Lower leg skin (tissue), 4 donors: Measurements from ENCODE around the gene MX2. TPM values are rescaled to one million over a fixed set of nuclear protein-coding genes. Genes with fewer than 3 reads are reported as not detected.

Experiments used
- DNase-seq, 2 donors: peaks; one replicate each; pipeline ENCODE4 v3.0.0-alpha.2; 2019; ENCODE audit warnings: low spot score in 2 of 2
- H3K4me3 ChIP-seq: fragments of 200-600 bp; sonication (generic); 2 replicates; pipeline ENCODE4 v1.5.1; 2017; ENCODE audit warnings: mild to moderate bottlenecking, low read depth; ENCODE audit not compliant: poor library complexity, severe bottlenecking
- CTCF ChIP-seq, 3 donors: fragments of 450-650 bp; IDR thresholded peaks; one replicate each; pipeline ENCODE4 v1.5.1; 2016; ENCODE audit warnings: antibody characterized with exemption in 3 of 3, mild to moderate bottlenecking in 3 of 3, moderate library complexity in 2 of 3
- POLR2A ChIP-seq, 2 donors: fragments of 450-650 bp; IDR thresholded peaks; one replicate each; pipeline ENCODE4 v1.6.1; 2016 to 2017; ENCODE audit warnings: antibody characterized with exemption in 2 of 2, mild to moderate bottlenecking in 1 of 2, moderate library complexity in 1 of 2
- WGBS, 2 donors: methylation state at CpG; one replicate each; pipeline ENCODE4 v1.1.5; 2018; 5-methylcytosine and 5-hydroxymethylcytosine counted together
- intact Hi-C: fragments of 100-400 bp; cut with DNase I; formaldehyde crosslinking; loops from one replicate; pipeline ENCODE4 v1.15.0; 2023; ENCODE audit warnings: low total_unique reads
- total RNA-seq, 4 donors: library from RNA; depleted of rRNA; stranded (reverse); fragments of >200 nt; gene quantifications; one replicate each; pipeline ENCODE4 v1.1.0, GENCODE V29; 2016

MX2 gene
- total RNA-seq, 4 donors from 2014 or later = 1.9 to 10.3 (median 6.0) TPM

- TF ChIP-seq CTCF (IDR thresholded peaks at IDR 0.05) (no peak), POLR2A (IDR thresholded peaks at IDR 0.05) (no peak)
- intact Hi-C loops = no loop called here
- H3K4me3 ChIP-seq = no peak overlapping the region
- peak in 1 of 2 donors; percentile 84 for DNase-seq
- 86 to 87% methylated on average over 13 of the region's 13 CpGs for WGBS, 2 donors
Observed at GRCh38 chr21:41438425-41439113, 76.7 kb downstream of the MX2 start.

GRCh38 chr21:41439248-41439647, 77.4 kb downstream of the MX2 start:
- TF ChIP-seq POLR2A (IDR thresholded peaks at IDR 0.05) (no peak), CTCF (IDR thresholded peaks at IDR 0.05) (no peak)
- no peak for DNase-seq
- H3K4me3 ChIP-seq = no peak overlapping the region
- 73 to 79% methylated on average over 4 of the region's 4 CpGs for WGBS, 2 donors
- intact Hi-C loops = no loop called here

GRCh38 chr21:41441546-41441945, 79.7 kb downstream of the MX2 start:
- peak in 1 of 2 donors; percentile 77 for DNase-seq
- TF ChIP-seq CTCF (IDR thresholded peaks at IDR 0.05) = no peak
- no peak for TF ChIP-seq POLR2A (IDR thresholded peaks at IDR 0.05)
- no peak overlapping the region for H3K4me3 ChIP-seq
- intact Hi-C loops = no loop called here
- 92 to 96% methylated on average over 14 of the region's 14 CpGs for WGBS, 2 donors

GRCh38 chr21:41442481-41443186, 80.8 kb downstream of the MX2 start:
- WGBS, 2 donors = 96 to 97% methylated on average over 2 of the region's 2 CpGs
- DNase-seq = no peak

GRCh38 chr21:41443562-41443961, 81.7 kb downstream of the MX2 start:
- no peak for DNase-seq
- 91 to 98% methylated on average over 7 of the region's 7 CpGs for WGBS, 2 donors
- no peak for TF ChIP-seq POLR2A (IDR thresholded peaks at IDR 0.05)
- TF ChIP-seq CTCF (IDR thresholded peaks at IDR 0.05) = no peak
- intact Hi-C loops = no loop called here
- H3K4me3 ChIP-seq = no peak overlapping the region

More at GRCh38 chr21:41442481-41443186, 80.8 kb downstream of the MX2 start:
- intact Hi-C loops = no loop called here
- H3K4me3 ChIP-seq = no peak overlapping the region
- no peak for TF ChIP-seq CTCF (IDR thresholded peaks at IDR 0.05)
- TF ChIP-seq POLR2A (IDR thresholded peaks at IDR 0.05) = no peak
